ENCODE data around the gene NCF4.

DNA sequence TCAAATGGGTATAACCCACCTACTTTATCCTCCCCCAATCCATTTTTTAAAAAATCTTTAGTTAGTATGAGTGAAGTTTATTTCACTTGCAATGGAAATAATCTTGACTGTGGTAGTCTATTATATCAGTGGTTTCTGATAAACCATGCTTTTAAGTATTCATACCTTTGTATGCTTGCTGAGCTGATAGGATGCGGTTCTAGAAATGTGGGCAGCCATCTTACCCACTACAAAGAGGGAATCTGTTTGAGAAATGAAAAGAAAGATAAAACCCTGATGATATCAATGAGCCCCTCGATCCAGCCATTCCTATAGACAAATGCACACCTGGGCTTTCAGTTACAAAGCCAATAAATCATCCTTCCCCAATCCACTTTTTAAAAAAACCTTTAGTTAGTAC lies 30.2 kb upstream of the NCF4 start:
- TF ChIP-seq, protein P1, sequence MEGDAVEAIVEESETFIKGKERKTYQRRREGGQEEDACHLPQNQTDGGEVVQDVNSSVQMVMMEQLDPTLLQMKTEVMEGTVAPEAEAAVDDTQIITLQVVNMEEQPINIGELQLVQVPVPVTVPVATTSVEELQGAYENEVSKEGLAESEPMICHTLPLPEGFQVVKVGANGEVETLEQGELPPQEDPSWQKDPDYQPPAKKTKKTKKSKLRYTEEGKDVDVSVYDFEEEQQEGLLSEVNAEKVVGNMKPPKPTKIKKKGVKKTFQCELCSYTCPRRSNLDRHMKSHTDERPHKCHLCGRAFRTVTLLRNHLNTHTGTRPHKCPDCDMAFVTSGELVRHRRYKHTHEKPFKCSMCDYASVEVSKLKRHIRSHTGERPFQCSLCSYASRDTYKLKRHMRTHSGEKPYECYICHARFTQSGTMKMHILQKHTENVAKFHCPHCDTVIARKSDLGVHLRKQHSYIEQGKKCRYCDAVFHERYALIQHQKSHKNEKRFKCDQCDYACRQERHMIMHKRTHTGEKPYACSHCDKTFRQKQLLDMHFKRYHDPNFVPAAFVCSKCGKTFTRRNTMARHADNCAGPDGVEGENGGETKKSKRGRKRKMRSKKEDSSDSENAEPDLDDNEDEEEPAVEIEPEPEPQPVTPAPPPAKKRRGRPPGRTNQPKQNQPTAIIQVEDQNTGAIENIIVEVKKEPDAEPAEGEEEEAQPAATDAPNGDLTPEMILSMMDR (IDR thresholded peaks at IDR 0.05), result no peak
- TF ChIP-seq POLR2A (IDR thresholded peaks at IDR 0.05) (no peak), POLR2AphosphoS5 (IDR thresholded peaks at IDR 0.05) (no peak)

Data from breast epithelium (tissue), 3 donors.